Smooth muscle cell (in vitro differentiated cells): Measurements from ENCODE around the gene MSX2. TPM values are rescaled to one million over a fixed set of nuclear protein-coding genes. Genes with fewer than 3 reads are reported as not detected.

ENCODE experiments used
- DNase-seq: peaks from one replicate; lab custom pipeline; 2025; ENCODE audit not compliant: unreplicated experiment; lab: John Stamatoyannopoulos, UW
- H2AFZ ChIP-seq: fragments of 200-600 bp; sonication (generic); 2 replicates; pipeline ENCODE4 v1.6.0; 2016; ENCODE audit warnings: antibody characterized with exemption, low read depth, mild to moderate bottlenecking
- H3F3A ChIP-seq: fragments of 200-600 bp; sonication (generic); 2 replicates; pipeline ENCODE4 v1.6.0; 2017; ENCODE audit warnings: antibody characterized with exemption, low read depth
- H3K27ac ChIP-seq: fragments of 200-600 bp; sonication (generic); 2 replicates; pipeline ENCODE4 v1.5.1; 2016; ENCODE audit warnings: low read depth, mild to moderate bottlenecking
- H3K27me3 ChIP-seq: fragments of 200-600 bp; sonication (generic); 2 replicates; pipeline ENCODE4 v1.6.1; 2016; ENCODE audit warnings: low read depth, mild to moderate bottlenecking
- H3K36me3 ChIP-seq: fragments of 200-600 bp; sonication (generic); 2 replicates; pipeline ENCODE4 v1.5.1; 2016; ENCODE audit warnings: low read depth
- H3K4me1 ChIP-seq: fragments of 200-600 bp; sonication (generic); 2 replicates; pipeline ENCODE4 v1.5.1; 2016; ENCODE audit warnings: low read depth
- H3K4me2 ChIP-seq: fragments of 200-600 bp; sonication (generic); 2 replicates; pipeline ENCODE4 v1.6.0; 2016; ENCODE audit warnings: mild to moderate bottlenecking
- H3K4me3 ChIP-seq: fragments of 200-600 bp; sonication (generic); 2 replicates; pipeline ENCODE4 v1.5.1; 2016; ENCODE audit warnings: mild to moderate bottlenecking
- H3K79me2 ChIP-seq: fragments of 200-600 bp; sonication (generic); 2 replicates; pipeline ENCODE4 v1.6.0; 2016; ENCODE audit warnings: low read depth, mild to moderate bottlenecking
- H3K9ac ChIP-seq: fragments of 200-600 bp; sonication (generic); 2 replicates; pipeline ENCODE4 v1.6.0; 2016; ENCODE audit warnings: low read depth
- H3K9me3 ChIP-seq: fragments of 200-600 bp; sonication (generic); replicated peaks from 2 replicates; pipeline ENCODE4 v1.5.1; 2016; ENCODE audit warnings: low read depth
- H4K20me1 ChIP-seq: fragments of 200-600 bp; sonication (generic); 2 replicates; pipeline ENCODE4 v1.6.0; 2016; ENCODE audit warnings: low read depth
- WGBS: methylation state at CpG from one replicate; pipeline ENCODE4 v1.1.7; 2016; ENCODE audit warnings: low lambda C conversion rate; 5-methylcytosine and 5-hydroxymethylcytosine counted together
- polyA plus RNA-seq: library from polyadenylated mRNA; unstranded; fragments of >200 nt; fragmentation: Nextera tagmentation; extraction: Ambion mirVana; gene quantifications from 2 replicates; pipeline ENCODE4 v1.2.1, GENCODE V29; 2016
- total RNA-seq: library from RNA; depleted of rRNA; stranded (reverse); fragments of >200 nt; gene quantifications from 2 replicates; pipeline ENCODE4 v1.2.3, GENCODE V29; 2014
- TF ChIP-seq, protein P1 (sequence below): fragments of 200-600 bp; sonication (generic); IDR thresholded peaks from 2 replicates; pipeline ENCODE4 v1.5.1; 2017; ENCODE audit warnings: borderline replicate concordance, mild to moderate bottlenecking, antibody characterized with exemption; ENCODE audit not compliant: insufficient read depth, poor library complexity, severe bottlenecking

The MSX2 gene
- total and polyA plus RNA-seq, 2 experiments from 2014 or later, result 50.7 to 76.8 TPM

DNA sequence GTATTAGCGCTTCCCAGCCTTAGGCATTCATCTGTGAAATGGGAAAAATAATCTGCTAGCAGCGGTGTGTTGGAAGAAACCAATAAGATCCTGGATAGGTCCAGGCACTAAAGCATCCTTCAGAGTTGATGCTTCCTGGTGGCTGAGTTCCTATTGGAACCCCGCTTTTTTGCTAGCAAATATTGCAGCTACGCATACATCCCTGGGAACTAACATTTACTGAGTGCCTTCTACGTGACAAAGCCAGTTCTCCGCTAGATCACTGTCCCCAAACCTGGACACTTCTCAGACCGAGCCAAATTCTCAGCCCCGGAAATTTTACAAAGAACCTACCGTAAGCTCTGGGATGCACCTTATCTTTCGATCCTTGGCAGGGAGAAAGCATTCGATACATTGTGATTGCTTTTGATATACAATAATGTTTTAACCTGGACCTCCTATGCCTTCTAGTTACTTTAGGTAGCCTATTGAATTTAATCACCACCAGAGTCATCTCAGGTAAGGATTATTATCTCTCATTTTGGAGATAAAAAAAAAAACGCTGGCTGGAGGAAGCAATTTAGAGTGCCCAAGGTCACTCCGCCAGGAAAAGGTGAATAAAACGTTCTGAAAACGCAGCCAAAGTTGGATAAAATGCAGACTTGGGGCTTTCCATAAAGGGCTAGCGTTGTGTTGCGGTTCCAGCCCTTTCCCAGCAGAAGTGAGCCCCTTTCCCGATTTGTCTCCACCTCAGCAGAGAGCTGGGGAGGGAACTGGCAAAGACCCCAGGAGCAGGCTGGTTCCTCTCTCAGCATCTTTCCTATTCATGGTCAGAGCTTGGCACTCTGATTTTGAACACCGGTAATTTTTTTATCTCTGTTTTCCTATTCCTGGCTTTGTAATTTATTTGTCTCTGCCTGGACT, 2.6 kb upstream of the MSX2 start:
- no peak overlapping the region for H3K27ac ChIP-seq
- H3K4me2 ChIP-seq, result peak overlapping the region; percentile 95
- no peaks in the 10 kb centered on the region for H3K27me3 ChIP-seq
- peaks cover 24% of the 10 kb centered on the region for H3K79me2 ChIP-seq
- H3F3A ChIP-seq, result peaks cover 6% of the 10 kb centered on the region
- H3K4me3 ChIP-seq, result peak overlapping the region; percentile 53
- DNase-seq, result no peak
- TF ChIP-seq, protein P1, sequence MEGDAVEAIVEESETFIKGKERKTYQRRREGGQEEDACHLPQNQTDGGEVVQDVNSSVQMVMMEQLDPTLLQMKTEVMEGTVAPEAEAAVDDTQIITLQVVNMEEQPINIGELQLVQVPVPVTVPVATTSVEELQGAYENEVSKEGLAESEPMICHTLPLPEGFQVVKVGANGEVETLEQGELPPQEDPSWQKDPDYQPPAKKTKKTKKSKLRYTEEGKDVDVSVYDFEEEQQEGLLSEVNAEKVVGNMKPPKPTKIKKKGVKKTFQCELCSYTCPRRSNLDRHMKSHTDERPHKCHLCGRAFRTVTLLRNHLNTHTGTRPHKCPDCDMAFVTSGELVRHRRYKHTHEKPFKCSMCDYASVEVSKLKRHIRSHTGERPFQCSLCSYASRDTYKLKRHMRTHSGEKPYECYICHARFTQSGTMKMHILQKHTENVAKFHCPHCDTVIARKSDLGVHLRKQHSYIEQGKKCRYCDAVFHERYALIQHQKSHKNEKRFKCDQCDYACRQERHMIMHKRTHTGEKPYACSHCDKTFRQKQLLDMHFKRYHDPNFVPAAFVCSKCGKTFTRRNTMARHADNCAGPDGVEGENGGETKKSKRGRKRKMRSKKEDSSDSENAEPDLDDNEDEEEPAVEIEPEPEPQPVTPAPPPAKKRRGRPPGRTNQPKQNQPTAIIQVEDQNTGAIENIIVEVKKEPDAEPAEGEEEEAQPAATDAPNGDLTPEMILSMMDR, result no peak
- peaks cover 46% of the 10 kb centered on the region for H3K4me1 ChIP-seq
- no peaks in the 10 kb centered on the region for H3K9me3 ChIP-seq
- 21% methylated on average over 19 of the region's 19 CpGs for WGBS
- peaks cover 21% of the 10 kb centered on the region for H4K20me1 ChIP-seq
- no peak overlapping the region for H3K9ac ChIP-seq
- H2AFZ ChIP-seq, result peak overlapping the region; percentile 66
- no peaks in the 10 kb centered on the region for H3K36me3 ChIP-seq

DNA sequence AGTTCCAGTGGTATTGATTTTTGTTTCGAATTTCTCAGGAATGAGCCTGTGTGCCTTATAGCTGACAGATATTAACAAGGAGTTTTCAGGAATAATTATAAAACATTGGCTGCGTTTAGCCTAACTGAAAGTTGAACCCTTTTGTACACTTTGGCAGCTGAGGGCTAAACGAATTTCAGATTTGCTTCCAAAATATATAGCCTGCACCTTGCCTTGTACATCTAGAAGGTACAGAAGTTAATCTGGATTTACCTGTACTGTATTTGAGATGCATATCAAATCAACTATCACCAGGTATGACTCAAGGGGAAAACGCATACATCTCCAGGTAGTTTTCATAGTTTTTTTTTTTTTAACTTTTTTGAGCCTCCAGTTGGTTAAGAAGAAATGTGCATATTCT, 1.9 kb upstream of the MSX2 start:
- Histone ChIP-seq H3K9me3 (no peaks in the 10 kb centered on the region), H3K9ac (no peak overlapping the region), H3F3A (peaks cover 6% of the 10 kb centered on the region), H3K27ac (no peak overlapping the region), H3K4me3 (no peak overlapping the region), H2AFZ (no peak overlapping the region), H3K79me2 (peaks cover 31% of the 10 kb centered on the region), H4K20me1 (peaks cover 29% of the 10 kb centered on the region), H3K27me3 (no peaks in the 10 kb centered on the region), H3K4me2 (peak overlapping the region; percentile 95), H3K4me1 (peaks cover 46% of the 10 kb centered on the region), H3K36me3 (no peaks in the 10 kb centered on the region)
- TF ChIP-seq, protein P1, result no peak
- no peak for DNase-seq
- WGBS, result 53% methylated on average over 4 of the region's 4 CpGs

DNA sequence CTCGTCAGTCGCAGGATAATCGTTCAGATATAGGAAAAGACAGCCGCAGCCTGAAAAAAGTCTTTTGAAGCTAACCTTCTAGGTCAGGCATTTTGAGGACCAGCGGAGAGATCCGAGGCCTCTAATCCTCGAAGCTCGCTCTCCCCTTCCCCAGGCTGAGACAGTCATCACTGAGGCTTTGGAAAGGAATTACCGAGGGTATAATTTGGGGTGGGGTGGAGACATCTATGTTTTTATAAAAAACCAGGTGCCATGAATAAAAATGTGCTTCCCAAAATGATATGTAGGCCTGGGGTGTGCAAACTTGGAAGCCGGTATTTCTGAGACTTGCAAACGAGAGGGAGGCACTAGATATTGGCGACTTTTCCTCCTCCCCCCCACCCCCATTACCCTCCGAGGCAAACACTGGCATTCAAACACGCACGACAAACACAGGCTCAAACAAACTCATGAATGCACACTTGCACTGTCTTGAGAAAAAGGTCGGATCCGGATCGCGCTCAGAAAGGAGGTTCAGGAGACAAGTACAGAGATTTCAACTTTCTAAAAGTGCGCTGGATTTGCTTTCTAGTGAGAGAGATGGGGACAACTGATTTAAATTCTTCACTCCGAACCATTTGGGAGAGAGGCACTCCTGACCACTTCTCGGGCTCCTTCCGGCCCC, 935 bp upstream of the MSX2 start:
- WGBS, result 15% methylated on average over 23 of the region's 23 CpGs
- no peaks in the 10 kb centered on the region for H3K27me3 ChIP-seq

More for the DNA sequence above, 935 bp upstream of the MSX2 start:
- Histone ChIP-seq H3K9me3 (no peaks in the 10 kb centered on the region), H3K4me1 (peaks cover 46% of the 10 kb centered on the region), H3K4me2 (peak overlapping the region; percentile 95), H3K27ac (peak overlapping the region; percentile 62), H4K20me1 (peaks cover 38% of the 10 kb centered on the region), H3K4me3 (peak overlapping the region; percentile 75), H3K9ac (peak overlapping the region; percentile 58), H2AFZ (peak overlapping the region; percentile 85), H3K79me2 (peaks cover 41% of the 10 kb centered on the region), H3K36me3 (no peaks in the 10 kb centered on the region), H3F3A (peaks cover 6% of the 10 kb centered on the region)
- DNase-seq, result no peak
- TF ChIP-seq, protein P1, result no peak
